ENCODE results near the gene IPP. TPM values are rescaled to one million over a fixed set of nuclear protein-coding genes. Genes with fewer than 3 reads are reported as not detected.
"Not testable (repeated sequence)": the region's sequence is repeated elsewhere in the genome, so short reads cannot be mapped to it uniquely, and the experiment has no call there.

IPP gene
- total RNA-seq, 2 experiments from 2014 or later = 6.0 to 6.6 TPM

DNA sequence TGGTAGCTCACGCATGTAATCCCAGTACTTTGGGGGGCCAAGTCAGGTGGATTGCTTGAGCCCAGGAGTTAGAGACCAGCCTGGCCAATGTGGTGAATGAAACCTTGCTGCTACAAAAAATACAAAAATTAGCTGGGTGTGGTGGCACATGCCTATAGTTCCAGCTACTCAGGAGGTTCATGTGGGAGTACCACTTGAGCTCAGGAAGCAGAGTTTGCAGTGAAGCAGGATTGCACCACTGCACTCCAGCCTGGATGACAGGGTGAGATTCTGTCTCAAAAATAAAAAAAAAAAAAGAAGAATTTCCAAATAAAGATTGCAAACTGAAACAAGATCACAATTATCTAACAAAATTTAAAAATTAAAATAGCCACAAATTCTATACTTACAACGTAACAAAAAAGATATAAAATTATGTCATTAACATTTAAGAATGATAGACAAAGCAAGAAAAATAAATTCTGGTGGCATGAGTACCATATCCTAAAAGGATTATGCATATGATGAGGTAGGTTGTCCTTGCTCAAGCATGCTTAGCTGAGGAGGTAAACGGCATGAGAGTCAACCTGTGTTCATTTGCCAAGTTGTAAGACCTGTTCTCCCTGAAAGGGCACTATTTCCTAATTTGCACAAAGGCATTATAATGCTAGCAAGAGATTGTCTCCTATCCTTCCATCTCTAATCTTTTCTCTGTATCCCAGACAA is 20.2 kb downstream of the IPP start:
- no peaks in the 10 kb centered on the region for H3K27me3 Mint-ChIP-seq
- H3K27me3 ChIP-seq (ENCODE audit: control insufficient read depth in 1 of 2, insufficient read depth in 2 of 2, low read length in 2 of 2) = no peaks in the 10 kb centered on the region
- peaks cover 18% of the 10 kb centered on the region for H3K4me1 Mint-ChIP-seq (ENCODE audit: low read depth)
- DNase-seq (no peak), ATAC-seq (ENCODE audit: poor library complexity) (no peak)
- intact Hi-C loops (cut with DNase I, micrococcal nuclease) = no loop called here
- H3K4me3 ChIP-seq (ENCODE audit: low read length) = no peak overlapping the region
- peaks cover 23% of the 10 kb centered on the region for H3K36me3 Mint-ChIP-seq (ENCODE audit: low read depth)
- H3K9me3 ChIP-seq (ENCODE audit: control insufficient read depth in 1 of 2, insufficient read depth in 1 of 2, low read length in 2 of 2) = no peaks in the 10 kb centered on the region
- ChIA-PET POLR2A (no interaction called here), CTCF (no interaction called here)
- H3K4me1 ChIP-seq (ENCODE audit: insufficient read depth, low read length) = no peaks in the 10 kb centered on the region
- no peak overlapping the region for H3K4me3 Mint-ChIP-seq
- TF ChIP-seq, protein P1, sequence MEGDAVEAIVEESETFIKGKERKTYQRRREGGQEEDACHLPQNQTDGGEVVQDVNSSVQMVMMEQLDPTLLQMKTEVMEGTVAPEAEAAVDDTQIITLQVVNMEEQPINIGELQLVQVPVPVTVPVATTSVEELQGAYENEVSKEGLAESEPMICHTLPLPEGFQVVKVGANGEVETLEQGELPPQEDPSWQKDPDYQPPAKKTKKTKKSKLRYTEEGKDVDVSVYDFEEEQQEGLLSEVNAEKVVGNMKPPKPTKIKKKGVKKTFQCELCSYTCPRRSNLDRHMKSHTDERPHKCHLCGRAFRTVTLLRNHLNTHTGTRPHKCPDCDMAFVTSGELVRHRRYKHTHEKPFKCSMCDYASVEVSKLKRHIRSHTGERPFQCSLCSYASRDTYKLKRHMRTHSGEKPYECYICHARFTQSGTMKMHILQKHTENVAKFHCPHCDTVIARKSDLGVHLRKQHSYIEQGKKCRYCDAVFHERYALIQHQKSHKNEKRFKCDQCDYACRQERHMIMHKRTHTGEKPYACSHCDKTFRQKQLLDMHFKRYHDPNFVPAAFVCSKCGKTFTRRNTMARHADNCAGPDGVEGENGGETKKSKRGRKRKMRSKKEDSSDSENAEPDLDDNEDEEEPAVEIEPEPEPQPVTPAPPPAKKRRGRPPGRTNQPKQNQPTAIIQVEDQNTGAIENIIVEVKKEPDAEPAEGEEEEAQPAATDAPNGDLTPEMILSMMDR (IDR thresholded peaks at IDR 0.05) = no peak
- H3K27ac ChIP-seq (ENCODE audit: low read depth in 1 of 2, low read length in 2 of 2) = no peak overlapping the region
- H3K36me3 ChIP-seq (ENCODE audit: insufficient read depth, low read length) = peaks cover 2% of the 10 kb centered on the region
- H3K9me3 Mint-ChIP-seq = no peaks in the 10 kb centered on the region
- no peak overlapping the region for H3K27ac Mint-ChIP-seq

DNA sequence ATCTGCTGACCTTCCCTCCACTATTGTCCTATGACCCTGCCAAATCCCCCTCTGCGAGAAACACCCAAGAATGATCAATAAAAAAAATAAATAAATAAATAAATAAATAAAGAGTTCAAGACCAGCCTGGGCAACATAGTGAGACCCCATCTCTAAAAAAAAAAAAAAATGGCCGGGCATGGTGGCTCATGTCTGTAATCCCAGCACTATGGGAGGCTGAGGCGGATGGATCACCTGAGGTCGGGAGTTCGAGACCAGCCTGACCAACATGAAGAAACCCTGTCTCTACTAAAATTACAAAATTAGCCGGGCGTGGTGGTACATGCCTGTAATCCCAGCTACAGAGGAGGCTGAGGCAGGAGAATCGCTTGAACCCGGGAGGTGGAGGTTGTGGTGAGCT is 24.4 kb downstream of the IPP start:
- CTCF ChIA-PET = interaction anchor here (0.6 kb wide), 2 partner anchors 11 to 609 kb away, joined by 3 read pairs; no protein-coding TSS in a partner anchor
- H3K27ac Mint-ChIP-seq; H3K4me3 Mint-ChIP-seq; ATAC-seq (ENCODE audit: poor library complexity); H3K36me3 ChIP-seq (ENCODE audit: insufficient read depth, low read length); H3K4me3 ChIP-seq (ENCODE audit: low read length); H3K27ac ChIP-seq (ENCODE audit: low read depth in 1 of 2, low read length in 2 of 2); intact Hi-C loops (cut with DNase I, micrococcal nuclease); H3K9me3 Mint-ChIP-seq; H3K9me3 ChIP-seq (ENCODE audit: control insufficient read depth in 1 of 2, insufficient read depth in 1 of 2, low read length in 2 of 2); H3K4me1 Mint-ChIP-seq (ENCODE audit: low read depth); H3K4me1 ChIP-seq (ENCODE audit: insufficient read depth, low read length); POLR2A ChIA-PET; DNase-seq; H3K27me3 ChIP-seq (ENCODE audit: control insufficient read depth in 1 of 2, insufficient read depth in 2 of 2, low read length in 2 of 2); H3K27me3 Mint-ChIP-seq: not testable (repeated sequence)
- H3K36me3 Mint-ChIP-seq (ENCODE audit: low read depth) = peaks cover 20% of the 10 kb centered on the region

DNA sequence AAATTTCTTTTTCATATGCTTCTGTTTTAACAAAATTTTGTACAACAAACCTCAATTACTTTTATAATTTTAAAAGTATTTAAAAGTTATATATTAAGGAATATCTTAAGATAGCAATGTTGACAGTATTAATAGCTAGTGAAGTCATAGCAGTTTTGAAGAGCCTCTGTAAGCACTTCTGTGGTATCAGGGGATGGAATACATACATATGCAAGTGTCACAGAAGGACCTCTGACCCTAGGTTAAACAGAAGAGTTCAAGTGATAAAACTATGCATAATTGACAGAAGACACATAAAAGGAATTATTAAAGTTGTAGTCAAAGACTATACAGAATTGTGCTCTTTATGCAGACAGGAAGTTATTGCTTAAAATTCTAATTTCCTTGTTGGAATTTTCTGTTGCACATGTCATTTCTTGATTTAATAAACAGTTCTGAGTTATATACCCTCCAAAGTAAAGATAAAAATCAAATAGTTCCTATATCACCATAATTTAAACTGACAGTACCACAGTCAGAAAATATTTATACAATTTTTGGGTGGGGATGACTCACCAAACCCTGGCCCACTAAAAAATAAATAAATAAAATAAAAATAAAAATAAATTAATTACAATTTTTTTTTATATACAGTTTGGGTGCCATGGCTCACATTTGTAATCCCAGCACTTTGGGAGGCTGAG is 27.1 kb downstream of the IPP start:
- ATAC-seq (ENCODE audit: poor library complexity) (no peak), DNase-seq (no peak)
- Mint-ChIP-seq H3K4me3 (no peak overlapping the region), H3K9me3 (no peaks in the 10 kb centered on the region), H3K27me3 (no peaks in the 10 kb centered on the region), H3K4me1 (ENCODE audit: low read depth) (no peaks in the 10 kb centered on the region), H3K36me3 (ENCODE audit: low read depth) (peaks cover 34% of the 10 kb centered on the region), H3K27ac (no peak overlapping the region)
- Histone ChIP-seq H3K27me3 (ENCODE audit: control insufficient read depth in 1 of 2, insufficient read depth in 2 of 2, low read length in 2 of 2) (no peaks in the 10 kb centered on the region), H3K9me3 (ENCODE audit: control insufficient read depth in 1 of 2, insufficient read depth in 1 of 2, low read length in 2 of 2) (no peaks in the 10 kb centered on the region), H3K36me3 (ENCODE audit: insufficient read depth, low read length) (peaks cover 2% of the 10 kb centered on the region), H3K4me1 (ENCODE audit: insufficient read depth, low read length) (no peaks in the 10 kb centered on the region), H3K27ac (ENCODE audit: low read depth in 1 of 2, low read length in 2 of 2) (no peak overlapping the region), H3K4me3 (ENCODE audit: low read length) (no peak overlapping the region)
- TF ChIP-seq, protein P1 (IDR thresholded peaks at IDR 0.05) = no peak
- intact Hi-C loops (cut with DNase I, micrococcal nuclease) = no loop called here
- ChIA-PET CTCF (no interaction called here), POLR2A (no interaction called here)

Data from CD4-positive, alpha-beta T cell (primary cell).